GM19193 (cell line): ENCODE data around the gene ARMC9.

ENCODE experiments used
- POLR2A ChIP-seq: IDR thresholded peaks from 4 replicates; pipeline ENCODE4 v1.6.1; 2011; ENCODE audit not compliant: insufficient read depth, insufficient read length; ENCODE audit errors: extremely low read depth

ARMC9 gene

DNA sequence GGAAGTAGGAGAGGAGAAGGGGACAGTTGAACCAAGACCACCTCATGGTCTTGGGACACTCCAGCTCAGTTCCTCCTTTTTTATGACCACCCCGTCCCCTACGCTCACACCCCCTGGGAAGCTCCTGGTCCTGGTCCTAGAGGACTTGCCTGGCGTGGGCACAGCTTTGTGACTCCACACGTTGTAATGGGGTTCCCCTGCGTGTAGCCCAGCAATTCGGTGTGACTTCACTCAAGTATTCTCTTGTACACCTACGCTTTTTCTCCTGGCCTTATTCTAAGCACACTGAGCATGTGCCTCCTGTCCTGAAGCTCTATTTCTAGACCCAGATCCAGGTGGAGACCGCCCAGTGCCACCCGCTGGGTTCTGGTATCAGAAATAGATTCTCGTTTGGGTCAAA is 161.0 kb downstream of the ARMC9 start:
- TF ChIP-seq POLR2A, result no peak

DNA sequence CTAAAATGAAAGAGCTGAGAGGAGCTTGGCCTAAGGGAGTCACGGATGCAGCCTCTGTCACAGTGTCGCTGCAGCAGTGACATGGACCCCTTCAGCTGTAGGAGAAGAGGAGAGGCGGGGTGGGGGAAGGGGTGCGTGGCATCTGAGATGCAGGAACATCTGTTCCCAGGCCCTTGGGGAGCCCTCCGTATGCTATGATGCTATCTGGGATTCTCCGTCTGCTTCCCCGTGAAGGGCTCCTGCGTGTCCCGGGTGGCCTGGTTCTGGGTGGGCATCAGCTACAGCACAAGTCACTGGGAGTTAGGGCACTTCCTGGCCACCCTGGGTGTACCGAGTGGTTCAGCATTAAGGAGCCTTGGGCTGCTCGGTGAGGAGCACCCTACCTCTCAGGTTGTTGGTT is 161.5 kb downstream of the ARMC9 start:
- TF ChIP-seq POLR2A, result no peak

DNA sequence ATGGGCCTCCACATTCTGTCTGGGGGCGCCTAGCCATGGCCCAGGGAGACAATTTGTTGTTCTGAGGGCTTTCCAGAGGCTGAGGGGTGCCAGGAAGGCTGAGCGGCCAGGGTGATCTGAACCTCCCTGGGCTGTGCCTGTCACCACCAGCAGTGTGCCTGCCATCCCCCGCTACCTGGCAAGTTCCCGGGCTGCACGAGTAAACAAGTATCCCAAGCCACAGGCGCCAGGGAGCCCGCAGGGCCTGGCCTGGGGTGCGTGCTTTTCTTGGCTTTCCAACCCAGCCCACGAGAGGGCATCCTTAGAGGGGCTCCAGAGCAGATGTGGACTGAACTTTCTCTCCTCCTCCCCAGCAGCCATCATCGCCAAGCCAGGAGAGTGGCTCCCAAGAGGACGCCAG is 162.0 kb downstream of the ARMC9 start:
- TF ChIP-seq POLR2A, result no peak

DNA sequence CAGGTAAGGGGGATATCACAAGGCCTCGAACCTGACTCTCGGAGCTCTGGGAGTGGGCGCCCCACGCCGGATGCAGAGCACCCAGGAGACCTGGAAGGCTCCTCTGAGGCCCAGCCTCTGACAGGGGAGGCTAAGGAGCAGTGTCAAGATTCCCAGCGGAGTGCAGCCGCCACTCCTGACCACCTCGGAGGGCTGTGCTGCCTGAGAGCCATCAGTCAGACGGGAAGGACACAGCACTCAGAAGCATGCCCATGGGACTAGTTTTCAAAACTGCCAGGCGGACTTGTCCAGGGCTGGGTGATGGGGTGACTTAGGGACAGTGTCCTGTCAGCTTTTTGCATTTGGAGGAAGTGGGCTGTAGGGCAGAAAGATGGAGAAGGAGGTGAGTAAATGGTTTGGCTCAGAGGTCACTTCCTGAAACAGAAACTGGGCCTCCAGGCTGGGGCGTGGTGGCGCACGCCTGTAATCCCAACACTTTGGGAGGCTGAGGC is 162.5 kb downstream of the ARMC9 start:
- no peak for TF ChIP-seq POLR2A

DNA sequence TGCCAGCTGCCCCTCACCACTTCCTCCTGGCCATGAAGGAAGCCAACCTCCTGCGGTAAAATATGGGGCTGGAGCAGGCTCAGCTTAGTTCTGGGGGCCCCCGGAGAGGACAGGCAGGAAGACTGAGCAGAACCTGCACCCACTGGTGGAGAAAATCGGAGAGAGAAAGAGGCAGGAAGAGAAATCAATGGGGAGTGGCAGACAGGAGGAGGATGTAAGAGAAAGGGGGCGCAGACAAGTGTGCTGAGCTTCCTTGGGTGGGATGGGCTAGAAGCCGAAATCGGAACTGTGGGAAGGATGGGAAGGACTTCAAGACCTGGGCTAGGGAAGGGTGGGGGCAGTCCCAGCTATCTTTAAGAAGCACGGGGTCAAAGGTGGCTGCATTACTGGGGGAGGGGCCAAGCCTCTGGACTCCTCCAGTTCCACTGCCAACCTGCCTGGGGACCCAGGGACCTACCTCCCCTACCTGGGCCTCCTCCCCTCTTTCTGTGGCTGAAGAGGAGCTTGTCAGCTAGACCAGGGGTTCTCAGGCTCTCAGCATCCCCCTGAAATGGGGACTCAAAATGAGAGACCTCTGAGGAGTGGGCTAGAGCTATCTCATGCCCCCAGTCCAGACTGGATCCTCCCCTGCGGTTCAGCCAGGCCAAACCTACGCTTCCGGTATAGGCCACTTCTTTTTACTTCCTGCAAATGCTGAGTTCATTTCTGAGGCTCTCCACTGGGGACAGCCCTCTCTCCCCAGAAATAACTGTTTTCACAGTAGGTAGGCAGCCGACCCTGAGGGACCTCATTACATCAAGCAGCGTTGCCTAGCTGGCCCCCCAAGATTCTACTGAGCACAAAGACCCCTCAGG is 163.5 kb downstream of the ARMC9 start:
- peak; percentile 45 for TF ChIP-seq POLR2A

DNA sequence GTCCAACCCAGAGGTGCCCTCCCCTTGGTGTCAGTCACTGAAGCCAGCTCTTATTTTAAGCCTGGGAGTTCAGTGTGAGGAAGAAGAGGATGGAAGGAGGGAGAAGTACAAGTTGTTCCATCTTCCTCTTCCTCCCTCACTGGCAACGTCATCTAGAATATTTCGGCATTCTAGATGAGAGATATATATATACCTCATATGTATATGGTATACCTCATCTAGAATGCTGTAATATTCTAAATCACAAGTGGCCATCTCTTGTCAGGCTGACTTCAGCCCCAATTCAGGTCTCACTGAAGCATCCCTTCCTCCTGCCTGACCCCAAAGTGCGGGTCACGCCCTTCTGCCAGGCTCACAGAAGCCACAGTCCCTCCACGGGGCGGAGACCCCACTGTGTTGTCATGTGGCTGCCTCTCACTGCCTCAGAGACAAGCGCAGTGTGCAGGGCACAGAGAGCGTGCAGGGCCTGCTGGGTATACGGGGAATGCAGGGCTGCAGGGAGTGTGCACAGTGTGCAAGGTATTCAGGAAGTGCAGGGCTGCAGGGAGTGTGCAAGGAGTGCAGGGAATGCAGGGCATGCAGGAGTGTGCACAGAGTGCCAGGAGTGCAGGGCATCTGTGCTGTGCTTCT is 164.2 kb downstream of the ARMC9 start:
- no peak for TF ChIP-seq POLR2A

DNA sequence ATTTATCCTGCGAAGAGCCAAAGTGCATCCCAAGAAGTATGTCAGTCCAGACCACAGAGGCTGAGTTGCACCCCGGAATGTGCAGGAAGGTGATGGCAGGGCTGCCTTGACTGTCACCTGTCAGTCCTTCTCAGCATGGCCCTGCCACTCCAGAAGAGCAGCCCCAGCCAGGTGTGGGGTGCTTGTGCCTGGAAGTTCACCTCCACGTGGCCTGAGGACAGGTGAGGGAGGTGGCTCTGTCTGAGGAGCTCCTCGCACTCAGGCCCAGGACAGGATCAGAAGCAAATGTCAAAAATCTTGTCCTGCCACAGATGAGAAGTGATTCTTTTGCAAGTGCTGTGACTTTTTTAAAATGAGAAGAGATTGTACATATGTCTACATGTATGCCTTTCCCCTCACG is 165.6 kb downstream of the ARMC9 start:
- no peak for TF ChIP-seq POLR2A

DNA sequence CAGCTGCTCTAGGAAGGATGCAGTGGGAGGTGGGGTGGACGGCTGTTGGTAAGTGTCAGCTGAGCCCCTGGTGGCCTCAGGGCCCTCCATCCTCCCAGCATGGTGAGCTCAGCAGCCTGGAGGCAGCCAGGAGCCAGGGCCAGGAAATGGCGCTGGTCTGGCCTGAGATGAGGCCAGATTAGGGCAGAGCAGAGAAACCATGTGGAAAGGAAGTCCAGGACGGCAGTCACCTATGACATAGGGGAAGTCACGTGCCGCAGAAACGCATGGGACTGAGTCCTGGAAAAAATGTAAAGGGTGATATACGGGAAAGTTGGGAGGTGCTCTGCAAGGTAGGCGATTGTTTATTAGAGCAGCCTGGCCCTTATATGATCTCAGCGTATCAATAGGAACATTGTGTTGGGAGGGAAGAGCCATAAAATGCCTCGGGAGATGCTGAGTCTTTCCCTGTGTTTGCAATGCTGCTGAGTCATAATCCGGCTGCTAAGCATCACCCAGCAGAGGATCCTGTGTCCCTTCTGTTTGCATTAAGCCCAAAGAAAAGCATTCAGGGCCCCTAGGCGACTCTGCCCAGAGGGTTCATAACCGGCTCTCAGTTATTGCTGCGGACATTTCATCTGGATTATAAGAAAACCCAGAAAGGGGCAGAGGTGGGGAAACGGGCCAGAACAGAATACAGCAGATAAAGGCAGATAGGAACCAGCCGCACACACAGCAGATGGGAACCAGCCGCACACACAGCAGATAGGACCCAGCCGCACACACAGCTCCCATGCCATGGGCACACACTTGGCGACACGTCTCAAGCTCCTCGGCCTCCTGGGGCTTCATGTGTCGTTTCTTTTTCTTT is 166.8 kb downstream of the ARMC9 start:
- TF ChIP-seq POLR2A, result no peak

DNA sequence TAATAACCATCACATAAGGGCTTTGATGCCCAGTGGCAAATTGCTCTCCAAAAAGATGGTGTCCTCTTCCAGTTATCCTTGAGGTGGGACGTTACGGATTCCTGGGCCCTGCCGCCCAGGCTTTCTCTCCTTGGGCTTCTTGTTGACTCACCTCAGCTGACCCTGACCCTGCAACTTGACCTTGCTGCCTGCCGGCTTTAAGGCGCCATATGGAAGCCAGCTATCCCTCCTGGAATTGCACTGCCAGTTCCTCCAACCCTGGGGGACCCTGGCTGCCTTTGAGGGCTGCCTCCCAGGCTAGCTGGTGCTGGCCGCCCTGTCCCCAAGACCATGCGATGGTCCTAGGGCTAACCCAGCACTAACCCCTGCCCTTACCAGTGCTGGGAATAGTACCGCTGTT is 168.7 kb downstream of the ARMC9 start:
- no peak for TF ChIP-seq POLR2A

DNA sequence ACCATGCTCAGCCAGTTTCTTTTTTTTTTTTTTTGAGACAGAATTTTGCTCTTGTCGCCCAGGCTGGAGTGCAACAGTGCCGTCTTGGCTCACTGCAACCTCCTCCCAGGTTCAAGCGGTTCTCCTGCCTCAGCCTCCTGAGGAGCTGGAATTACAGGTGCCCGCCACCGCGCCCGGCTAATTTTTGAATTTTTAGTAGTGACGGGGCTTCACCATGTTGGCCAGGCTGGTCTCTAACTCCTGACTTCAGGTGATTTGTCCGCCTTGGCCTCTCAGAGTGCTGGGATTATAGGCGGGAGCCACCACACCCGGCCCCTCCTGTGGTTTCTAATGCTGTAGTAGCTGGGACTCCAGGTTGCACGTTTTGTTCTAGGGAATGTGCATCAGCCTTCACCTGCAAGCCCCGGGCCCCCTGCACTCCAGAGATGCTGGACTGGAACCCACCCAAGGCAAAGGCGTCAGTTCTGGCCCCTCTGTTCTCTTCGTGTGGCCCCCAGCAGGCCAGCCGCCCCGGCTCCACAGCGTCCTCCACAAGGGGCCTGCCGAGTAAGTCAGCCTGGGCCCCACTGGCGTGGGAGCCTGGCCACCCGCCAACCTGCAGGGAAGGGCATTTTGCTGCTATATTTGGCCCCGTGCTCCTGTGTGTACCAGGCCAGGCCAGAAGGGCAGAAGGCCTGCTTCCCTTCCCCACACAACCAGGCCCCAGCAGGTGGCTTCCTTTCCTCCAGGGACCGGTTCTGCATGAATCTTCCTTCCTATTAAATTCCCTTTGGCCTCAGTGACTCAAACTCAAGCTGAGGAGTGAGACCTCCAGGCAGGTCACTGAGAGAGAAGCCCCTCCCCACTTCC is 171.4 kb downstream of the ARMC9 start:
- no peak for TF ChIP-seq POLR2A

DNA sequence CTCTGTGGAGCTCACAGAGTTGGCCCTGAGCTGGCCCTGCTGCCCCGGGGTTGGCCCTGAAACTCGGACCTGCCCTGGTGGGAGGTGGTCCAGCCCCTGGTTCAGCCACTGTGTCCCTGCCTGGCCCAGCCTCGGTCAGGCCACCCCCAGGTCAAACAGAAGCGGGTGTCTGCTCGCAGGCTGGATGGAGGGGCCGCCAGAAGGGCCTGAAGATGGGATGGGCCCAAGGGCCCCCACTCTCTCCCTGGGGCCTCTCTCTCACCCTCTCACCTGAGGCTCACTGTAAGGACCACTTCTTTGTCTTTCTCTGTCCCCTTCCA is 172.0 kb downstream of the ARMC9 start:
- no peak for TF ChIP-seq POLR2A

DNA sequence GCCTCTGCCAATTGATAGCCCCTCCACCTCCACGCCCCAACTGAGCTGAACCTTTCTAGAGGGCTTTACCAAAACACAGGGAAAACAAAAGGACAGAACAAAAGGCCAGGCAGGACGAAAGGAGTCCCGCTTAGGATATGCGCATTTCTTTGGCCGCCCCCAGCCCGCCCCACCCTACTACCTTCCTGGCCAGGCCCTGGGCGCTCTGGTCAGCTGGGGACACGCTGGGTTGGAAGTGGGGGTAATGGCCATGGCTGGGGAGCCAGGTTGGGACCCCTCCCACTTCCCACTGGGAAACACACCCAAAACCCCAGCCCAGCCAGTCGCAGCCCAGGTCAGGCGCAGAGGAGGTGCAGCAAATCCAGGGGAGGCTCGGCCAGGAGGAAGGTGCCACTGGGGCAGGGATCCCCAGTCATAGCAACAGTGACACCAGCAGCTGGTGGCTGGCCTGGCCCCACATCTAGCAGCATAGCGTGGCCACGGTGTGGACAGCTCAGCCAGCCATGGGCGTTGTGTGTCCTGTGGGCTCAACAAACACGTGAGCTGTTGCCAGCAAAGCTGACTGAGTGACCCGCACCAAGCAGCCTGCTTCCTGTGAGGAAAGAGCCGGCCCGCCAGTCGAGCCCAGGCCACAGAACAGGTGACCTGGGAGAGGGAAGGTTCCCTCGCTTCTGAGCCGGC is 172.5 kb downstream of the ARMC9 start:
- TF ChIP-seq POLR2A, result no peak

DNA sequence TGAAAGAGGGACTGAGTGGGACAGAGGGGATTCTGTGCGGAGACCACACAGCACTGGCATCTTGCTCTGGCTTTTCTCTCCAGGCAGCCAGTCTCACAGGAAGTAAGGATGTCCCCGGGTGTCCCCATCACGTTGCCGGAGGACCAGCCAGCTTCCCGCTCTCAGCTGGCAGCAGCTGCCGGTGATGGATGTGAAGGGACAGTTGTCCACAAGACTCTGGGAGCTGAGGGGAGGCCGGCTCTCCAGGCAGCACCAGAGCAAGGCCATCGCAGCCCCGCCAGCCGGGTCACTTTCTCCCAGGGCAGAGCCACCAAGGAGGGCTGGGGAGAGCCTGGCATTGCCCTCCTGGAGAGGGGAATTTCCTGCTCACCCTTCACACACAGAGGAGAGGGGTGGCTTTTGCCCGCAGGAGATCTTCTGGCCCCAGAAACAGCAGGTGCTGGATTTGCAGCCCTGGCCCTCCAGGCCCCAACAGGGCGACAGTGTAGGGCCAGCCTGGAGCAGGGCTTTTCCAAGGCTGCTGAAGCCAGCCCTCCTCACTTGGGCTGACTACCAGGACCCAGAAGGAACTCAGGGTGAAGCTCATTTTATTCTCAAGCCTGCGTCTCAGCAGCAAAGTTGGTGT is 173.1 kb downstream of the ARMC9 start:
- TF ChIP-seq POLR2A, result no peak

DNA sequence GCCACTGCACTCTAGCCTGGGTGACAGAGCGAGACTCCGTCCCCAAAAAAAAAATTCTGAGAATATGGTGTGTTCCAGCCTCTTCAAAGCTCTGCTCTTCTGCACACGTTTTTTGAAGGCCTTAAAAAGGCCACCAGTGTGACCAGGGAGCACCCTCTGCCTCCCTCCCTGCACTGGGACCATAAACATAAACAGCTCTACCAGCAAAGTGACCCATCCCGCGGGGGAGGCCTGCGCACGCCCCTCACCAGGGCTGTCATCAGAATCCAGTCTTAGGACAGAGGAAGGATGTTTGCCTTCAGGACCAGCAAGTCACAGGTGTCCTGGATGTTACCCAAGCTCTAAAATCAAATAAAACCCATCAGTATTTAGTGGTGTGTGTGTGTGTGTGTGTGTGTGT is 173.9 kb downstream of the ARMC9 start:
- TF ChIP-seq POLR2A, result no peak

DNA sequence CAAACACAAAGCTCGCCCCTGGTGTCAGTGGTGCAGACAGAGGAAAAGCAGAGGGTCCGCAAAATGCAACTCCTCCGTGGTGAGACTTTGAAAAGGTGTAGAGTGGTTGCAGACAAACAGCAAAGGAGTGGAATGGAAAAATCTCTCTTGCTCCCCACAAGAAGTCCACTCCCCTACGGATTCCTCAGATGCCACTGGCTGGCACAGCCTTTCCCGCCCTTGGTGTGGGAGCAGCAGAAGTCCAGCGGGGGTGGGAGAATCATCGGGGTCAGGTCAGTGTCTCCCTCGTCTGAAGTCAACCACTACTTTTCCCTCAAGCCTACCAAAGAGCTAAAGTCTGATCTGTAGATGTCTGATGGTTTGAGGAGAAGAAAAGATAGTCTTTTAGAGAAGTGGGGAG is 174.8 kb downstream of the ARMC9 start:
- no peak for TF ChIP-seq POLR2A
